A673 (cell line): ENCODE measurements around the gene PHF20. TPM values are rescaled to one million over a fixed set of nuclear protein-coding genes. Genes with fewer than 3 reads are reported as not detected.

Source experiments
- BruUV-seq: library from RNA; stranded (reverse); fragments of 400-500 nt; replicated peaks from 2 replicates; lab custom pipeline; 2021; lab: Mats Ljungman, UMichigan
- CTCF ChIA-PET: fragments of 300-600 bp; sonication (Branson Sonifier 250); formaldehyde crosslinking; loops from one replicate; lab custom pipeline; 2022; ENCODE audit warnings: antibody characterized with exemption; lab: Charles Lee
- POLR2A ChIA-PET: fragments of 300-600 bp; sonication (Branson Sonifier 250); formaldehyde crosslinking; loops from one replicate; lab custom pipeline; 2022; ENCODE audit warnings: antibody characterized with exemption; ENCODE audit not compliant: low non-redundant PET; lab: Charles Lee
- DNase-seq: peaks from one replicate; pipeline ENCODE4 v3.0.0-alpha.2; 2015; ENCODE audit warnings: low spot score
- H3K27ac ChIP-seq: fragments of 200-600 bp; sonication (generic); 2 replicates; pipeline ENCODE4 v1.5.1; 2016; ENCODE audit warnings: mixed run types, low read depth, mild to moderate bottlenecking, mixed read lengths, antibody characterized with exemption, low read length; ENCODE audit not compliant: poor library complexity, severe bottlenecking
- H3K27me3 ChIP-seq: fragments of 200-600 bp; sonication (generic); replicated peaks from 2 replicates; pipeline ENCODE4 v1.6.1; 2017; ENCODE audit warnings: mixed run types, low read depth, mild to moderate bottlenecking, mixed read lengths, antibody characterized with exemption, low read length; ENCODE audit not compliant: insufficient read depth, poor library complexity
- H3K36me3 ChIP-seq: fragments of 200-600 bp; sonication (generic); 2 replicates; pipeline ENCODE4 v1.6.1; 2016; ENCODE audit warnings: mixed run types, mild to moderate bottlenecking, mixed read lengths, antibody characterized with exemption, low read length; ENCODE audit not compliant: insufficient read depth, poor library complexity, severe bottlenecking
- H3K4me1 ChIP-seq: fragments of 200-600 bp; sonication (generic); 2 replicates; pipeline ENCODE4 v1.6.1; 2017; ENCODE audit warnings: mixed run types, mild to moderate bottlenecking, mixed read lengths, antibody characterized with exemption, low read length; ENCODE audit not compliant: insufficient read depth, poor library complexity, severe bottlenecking
- H3K4me3 ChIP-seq: fragments of 200-600 bp; sonication (generic); 2 replicates; pipeline ENCODE4 v1.5.1; 2016; ENCODE audit warnings: low read depth, mixed run types, mild to moderate bottlenecking, mixed read lengths, low read length; ENCODE audit not compliant: poor library complexity, severe bottlenecking
- H3K9me3 ChIP-seq: fragments of 200-600 bp; sonication (generic); 2 replicates; pipeline ENCODE4 v1.6.1; 2016; ENCODE audit warnings: mixed run types, low read depth, mild to moderate bottlenecking, mixed read lengths, antibody characterized with exemption, low read length; ENCODE audit not compliant: poor library complexity, severe bottlenecking
- EZH2 ChIP-seq: fragments of 200-600 bp; sonication (generic); IDR thresholded peaks from 2 replicates; pipeline ENCODE4 v1.6.1; 2017; ENCODE audit warnings: borderline replicate concordance, low read depth, mild to moderate bottlenecking, mixed read lengths, antibody characterized with exemption, low read length; ENCODE audit not compliant: poor library complexity, severe bottlenecking
- intact Hi-C: fragments of 100-400 bp; cut with micrococcal nuclease; formaldehyde crosslinking; loops from one replicate; pipeline ENCODE4 v1.10.0; 2022; ENCODE audit not compliant: unreplicated experiment
- total RNA-seq: library from RNA; stranded (reverse); gene quantifications from 2 replicates; pipeline ENCODE4 v1.2.3, GENCODE V29; 2021
- TF ChIP-seq, protein P1 (sequence below): fragments of 300-800, 200-600 bp; sonication (generic); conservative IDR thresholded peaks from 2 replicates; pipeline ENCODE4 v1.5.1; 2017; ENCODE audit warnings: low read depth, mild to moderate bottlenecking, antibody characterized with exemption, low read length, moderate library complexity, mixed read lengths

PHF20 gene
- total RNA-seq, 1 experiment from 2014 or later = 43.0 TPM

DNA sequence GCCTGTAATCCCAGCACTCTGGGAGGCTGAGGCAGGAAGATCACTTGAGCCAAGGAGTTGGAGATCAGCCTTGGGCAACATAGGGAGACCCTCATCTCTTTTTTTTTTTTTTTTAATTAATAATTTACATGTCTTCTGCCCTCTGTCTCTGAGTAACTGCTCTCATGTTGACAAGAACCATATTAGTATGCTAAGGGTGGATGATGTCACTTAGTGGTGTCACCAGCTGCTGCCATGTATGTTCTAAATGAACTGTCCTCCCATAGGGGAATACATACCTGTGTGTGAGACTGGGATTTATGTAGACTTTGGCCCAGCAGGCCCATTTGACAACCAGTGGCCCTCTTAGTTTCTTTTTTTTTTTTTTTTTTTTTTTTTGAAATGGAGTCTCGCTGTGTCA is 116.8 kb downstream of the PHF20 start:
- Histone ChIP-seq H3K27me3 (no peaks in the 10 kb centered on the region), H3K27ac (no peak overlapping the region), H3K9me3 (no peaks in the 10 kb centered on the region), H3K4me3 (no peak overlapping the region), H3K36me3 (no peaks in the 10 kb centered on the region), H3K4me1 (no peaks in the 10 kb centered on the region)
- no peak for DNase-seq
- intact Hi-C loops = no loop called here
- TF ChIP-seq, protein P1, sequence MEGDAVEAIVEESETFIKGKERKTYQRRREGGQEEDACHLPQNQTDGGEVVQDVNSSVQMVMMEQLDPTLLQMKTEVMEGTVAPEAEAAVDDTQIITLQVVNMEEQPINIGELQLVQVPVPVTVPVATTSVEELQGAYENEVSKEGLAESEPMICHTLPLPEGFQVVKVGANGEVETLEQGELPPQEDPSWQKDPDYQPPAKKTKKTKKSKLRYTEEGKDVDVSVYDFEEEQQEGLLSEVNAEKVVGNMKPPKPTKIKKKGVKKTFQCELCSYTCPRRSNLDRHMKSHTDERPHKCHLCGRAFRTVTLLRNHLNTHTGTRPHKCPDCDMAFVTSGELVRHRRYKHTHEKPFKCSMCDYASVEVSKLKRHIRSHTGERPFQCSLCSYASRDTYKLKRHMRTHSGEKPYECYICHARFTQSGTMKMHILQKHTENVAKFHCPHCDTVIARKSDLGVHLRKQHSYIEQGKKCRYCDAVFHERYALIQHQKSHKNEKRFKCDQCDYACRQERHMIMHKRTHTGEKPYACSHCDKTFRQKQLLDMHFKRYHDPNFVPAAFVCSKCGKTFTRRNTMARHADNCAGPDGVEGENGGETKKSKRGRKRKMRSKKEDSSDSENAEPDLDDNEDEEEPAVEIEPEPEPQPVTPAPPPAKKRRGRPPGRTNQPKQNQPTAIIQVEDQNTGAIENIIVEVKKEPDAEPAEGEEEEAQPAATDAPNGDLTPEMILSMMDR = no peak
- no peak for TF ChIP-seq EZH2
- POLR2A ChIA-PET = no interaction called here
- CTCF ChIA-PET = no interaction called here
- no TSS peak for BruUV-seq

DNA sequence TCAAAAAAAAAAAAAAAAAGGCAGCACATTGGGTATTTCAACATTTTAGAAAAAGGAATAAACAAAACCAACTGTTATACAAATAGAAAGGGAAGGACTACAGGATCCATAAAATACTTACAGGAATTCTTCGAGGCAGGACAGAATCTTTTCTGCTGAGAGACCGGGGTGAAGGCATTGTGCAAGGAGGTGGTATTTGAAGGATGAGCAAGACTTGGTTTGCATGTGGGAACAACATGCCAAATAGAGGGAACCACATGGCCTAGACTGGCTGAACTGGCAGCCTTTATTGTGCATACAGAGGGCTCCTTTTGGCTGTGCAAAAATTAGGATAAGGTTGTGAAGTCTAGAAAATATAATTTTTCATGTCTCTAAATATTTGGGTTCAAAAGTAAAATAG is 119.6 kb downstream of the PHF20 start:
- no peak for TF ChIP-seq EZH2
- TF ChIP-seq, protein P1 = no peak
- POLR2A ChIA-PET = no interaction called here
- Histone ChIP-seq H3K27ac (no peak overlapping the region), H3K4me3 (no peak overlapping the region), H3K27me3 (no peaks in the 10 kb centered on the region), H3K9me3 (no peaks in the 10 kb centered on the region), H3K4me1 (no peaks in the 10 kb centered on the region), H3K36me3 (no peaks in the 10 kb centered on the region)
- no peak for DNase-seq
- BruUV-seq = no TSS peak
- intact Hi-C loops = no loop called here
- CTCF ChIA-PET = no interaction called here

DNA sequence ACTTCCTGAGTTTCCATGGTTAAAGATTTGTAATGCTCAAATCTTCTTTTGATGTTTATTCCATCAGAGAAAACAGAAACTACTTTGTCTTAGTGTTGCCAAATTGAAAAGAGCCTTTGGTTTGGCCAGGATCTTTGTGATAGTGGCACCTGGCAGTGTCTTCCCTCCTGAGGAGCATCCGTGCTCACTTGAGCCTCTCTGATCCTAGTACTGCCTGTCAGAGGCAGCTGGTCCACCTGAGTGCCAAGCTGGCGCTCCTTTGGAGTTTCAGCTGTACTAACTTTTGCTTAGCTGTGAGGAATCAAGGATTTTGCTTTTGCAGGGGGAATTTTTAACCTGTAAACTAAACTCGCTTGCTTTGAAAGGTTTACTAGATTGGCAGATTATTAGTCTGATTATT is 121.1 kb downstream of the PHF20 start:
- Histone ChIP-seq H3K9me3 (no peaks in the 10 kb centered on the region), H3K4me3 (no peak overlapping the region), H3K27me3 (no peaks in the 10 kb centered on the region), H3K27ac (no peak overlapping the region), H3K36me3 (no peaks in the 10 kb centered on the region), H3K4me1 (no peaks in the 10 kb centered on the region)
- no peak for DNase-seq
- POLR2A ChIA-PET = no interaction called here
- TF ChIP-seq, protein P1 = no peak
- CTCF ChIA-PET = no interaction called here
- no TSS peak for BruUV-seq
- intact Hi-C loops = no loop called here
